ENCODE data around the gene WDCP. TPM values are rescaled to one million over a fixed set of nuclear protein-coding genes. Genes with fewer than 3 reads are reported as not detected.

WDCP gene
- polyA plus RNA-seq, 5 donors: 11.6 to 18.2 (median 15.3) TPM

GRCh38 chr2:24007693-24008092 is 39.5 kb downstream of the WDCP start:
- no peak for DNase-seq

- no peak for DNase-seq
Measured at GRCh38 chr2:23994567-23994966, 52.6 kb downstream of the WDCP start.

- DNase-seq: no peak
Measured at GRCh38 chr2:23993736-23994269, 53.4 kb downstream of the WDCP start.

- no peak for DNase-seq
Measured at GRCh38 chr2:23992931-23993330, 54.3 kb downstream of the WDCP start.

DNA sequence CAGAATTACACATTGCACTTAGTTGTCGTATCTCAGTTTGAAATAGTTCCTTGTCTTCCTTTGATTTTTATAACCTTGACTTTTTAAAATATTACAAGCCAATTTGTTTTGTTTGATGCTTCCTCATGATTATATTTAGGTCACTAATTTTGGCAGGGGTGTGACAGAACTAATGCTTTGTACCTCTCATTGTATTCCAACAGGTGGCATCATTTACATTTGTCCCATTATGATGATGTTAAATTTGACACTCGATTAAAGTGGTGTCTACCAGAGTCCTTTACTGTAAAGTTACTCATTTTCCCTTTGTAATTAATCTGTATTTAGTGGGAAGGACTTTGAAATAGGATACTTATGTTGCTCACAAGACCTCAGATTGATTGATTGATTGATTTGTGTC is 58.8 kb downstream of the WDCP start:
- DNase-seq: no peak

Other genes with a start within 250 kb of the WDCP start
- 10 to 100 TPM; 16.7 to 28.7 (median 27.4) TPM for gene ATAD2B, start 120.3 kb downstream of the WDCP start, polyA plus RNA-seq (ENCODE audit: insufficient read depth in 1 of 5, insufficient read length in 5 of 5, low replicate concordance in 1 of 5)
- 10 to 100 TPM; 16.5 to 25.6 (median 21.0) TPM for gene UBXN2A, start 106.9 kb downstream of the WDCP start, polyA plus RNA-seq (ENCODE audit: insufficient read depth in 1 of 5, insufficient read length in 5 of 5, low replicate concordance in 1 of 5)
- gene MFSD2B, start 37.3 kb downstream of the WDCP start, polyA plus RNA-seq (ENCODE audit: insufficient read depth in 1 of 5, insufficient read length in 5 of 5, low replicate concordance in 1 of 5): 1 to 10 TPM; 3.1 to 5.7 (median 5.1) TPM
- 10 to 100 TPM; 14.3 to 16.4 (median 15.1) TPM for gene FKBP1B, start 2.4 kb upstream of the WDCP start, polyA plus RNA-seq (ENCODE audit: insufficient read depth in 1 of 5, insufficient read length in 5 of 5, low replicate concordance in 1 of 5)
- gene SF3B6, start 28.9 kb upstream of the WDCP start, polyA plus RNA-seq (ENCODE audit: insufficient read depth in 1 of 5, insufficient read length in 5 of 5, low replicate concordance in 1 of 5): 100 to 1,000 TPM; 116 to 164 (median 138) TPM
- 10 to 100 TPM; 49.6 to 78.6 (median 65.0) TPM for gene TP53I3, start 37.4 kb upstream of the WDCP start, polyA plus RNA-seq (ENCODE audit: insufficient read depth in 1 of 5, insufficient read length in 5 of 5, low replicate concordance in 1 of 5)
- gene PFN4, start 75.9 kb upstream of the WDCP start, polyA plus RNA-seq (ENCODE audit: insufficient read depth in 1 of 5, insufficient read length in 5 of 5, low replicate concordance in 1 of 5): 1 to 10 TPM; 2.3 to 3.7 (median 3.2) TPM
- gene FAM228B, start 76.1 kb upstream of the WDCP start, polyA plus RNA-seq (ENCODE audit: insufficient read depth in 1 of 5, insufficient read length in 5 of 5, low replicate concordance in 1 of 5): 10 to 100 TPM; 22.2 to 30.6 (median 27.3) TPM
- 1 to 10 TPM; 1.1 to 3.4 (median 1.6) TPM for gene FAM228A, start 127.7 kb upstream of the WDCP start, polyA plus RNA-seq (ENCODE audit: insufficient read depth in 1 of 5, insufficient read length in 5 of 5, low replicate concordance in 1 of 5)

Measured in right lung (tissue), 5 donors.